ENCODE results near the gene GTF3A.

The GTF3A gene

GRCh38 chr13:27449081-27449603, 24.7 kb downstream of the GTF3A start:
- DNase-seq (ENCODE audit: low spot score) = no peak

GRCh38 chr13:27449936-27450828, 25.8 kb downstream of the GTF3A start, which contains the start of gene MTIF3:
TSS of gene MTIF3 (minus strand) at chr13:27450564. CDS start at chr13:27440448, 10,116 bp downstream.
- DNase-seq (ENCODE audit: low spot score) = peak; percentile 97

GRCh38 chr13:27450921-27451471, 26.6 kb downstream of the GTF3A start:
- DNase-seq (ENCODE audit: low spot score) = peak; percentile 29

- peak; percentile 26 for DNase-seq (ENCODE audit: low spot score)
Measured at GRCh38 chr13:27455331-27455855, 31.0 kb downstream of the GTF3A start.

- DNase-seq (ENCODE audit: low spot score) = no peak
Measured at GRCh38 chr13:27461940-27462584, 37.6 kb downstream of the GTF3A start.

- no peak for DNase-seq (ENCODE audit: low spot score)
Measured at GRCh38 chr13:27463500-27463899, 39.1 kb downstream of the GTF3A start.

GRCh38 chr13:27465611-27466010, 41.2 kb downstream of the GTF3A start:
- no peak for DNase-seq (ENCODE audit: low spot score)

GRCh38 chr13:27466513-27466912, 42.1 kb downstream of the GTF3A start:
- DNase-seq (ENCODE audit: low spot score) = no peak

- DNase-seq (ENCODE audit: low spot score) = no peak
Measured at GRCh38 chr13:27470075-27470820, 45.8 kb downstream of the GTF3A start.

GRCh38 chr13:27472441-27472840, 48.0 kb downstream of the GTF3A start:
- DNase-seq (ENCODE audit: low spot score) = no peak

GRCh38 chr13:27472941-27473340, 48.5 kb downstream of the GTF3A start:
- DNase-seq (ENCODE audit: low spot score) = no peak

- no peak for DNase-seq (ENCODE audit: low spot score)
Measured at GRCh38 chr13:27474751-27475268, 50.4 kb downstream of the GTF3A start.

- DNase-seq (ENCODE audit: low spot score) = no peak
Measured at GRCh38 chr13:27476943-27477703, 52.7 kb downstream of the GTF3A start.

GRCh38 chr13:27481766-27482165, 57.3 kb downstream of the GTF3A start:
- peak; percentile 27 for DNase-seq (ENCODE audit: low spot score)

GRCh38 chr13:27482983-27483382, 58.6 kb downstream of the GTF3A start:
- DNase-seq (ENCODE audit: low spot score) = peak; percentile 91

GRCh38 chr13:27483421-27483820, 59.0 kb downstream of the GTF3A start:
- no peak for DNase-seq (ENCODE audit: low spot score)

All from NAMALWA (cell line).